ENCODE results near the gene SLC6A11. TPM values are rescaled to one million over a fixed set of nuclear protein-coding genes. Genes with fewer than 3 reads are reported as not detected.

SLC6A11 gene
- polyA plus RNA-seq, 4 donors: 0.04 TPM; not detected in 3

DNA sequence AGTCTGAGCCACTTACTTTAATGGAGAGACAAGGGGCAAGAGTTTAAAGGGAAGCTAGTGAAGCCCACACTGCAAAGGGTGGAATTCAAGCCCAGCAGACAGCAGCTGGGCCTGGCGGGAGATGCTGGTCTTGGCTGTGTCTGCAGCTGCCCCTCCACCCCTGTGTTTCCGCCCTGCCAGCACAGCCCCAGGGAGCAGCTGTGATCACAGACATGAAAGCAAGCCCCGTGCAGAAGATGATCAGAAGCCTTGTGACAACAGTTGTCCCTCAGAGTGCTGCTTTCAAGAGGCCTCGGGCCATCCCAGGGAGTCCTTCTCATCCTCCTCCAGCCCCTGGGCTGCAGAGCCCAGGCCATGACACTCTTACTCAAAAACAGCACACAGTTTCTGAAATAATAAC lies 152.4 kb downstream of the SLC6A11 start:
- FAIRE-seq (no peak), DNase-seq (no peak)
- WGBS, 3 donors: 40 to 68% (median 53%) methylated on average over 4 of the region's 4 CpGs
- no peaks in the 10 kb centered on the region for H3K9me3 ChIP-seq (ENCODE audit: control insufficient read depth in 2 of 2, insufficient read depth in 1 of 2, low read depth in 1 of 2, low read length in 1 of 2)
- no peak overlapping the region for H3K4me3 ChIP-seq (ENCODE audit: low read depth in 1 of 3, low read length in 3 of 3)
- no peak overlapping the region for H3K27ac ChIP-seq (ENCODE audit: low read depth in 1 of 3, low read length in 2 of 3)
- H3K4me1 ChIP-seq (ENCODE audit: control insufficient read depth in 3 of 3, insufficient read depth in 2 of 3, low read depth in 1 of 3, low read length in 2 of 3): no peaks in the 10 kb centered on the region
- peaks cover 0 to 8% (median 5%) of the 10 kb centered on the region in 3 donors for H3K27me3 ChIP-seq (ENCODE audit: control insufficient read depth in 3 of 3, insufficient read depth in 3 of 3, low read length in 3 of 3)
- no peaks in the 10 kb centered on the region for H3K36me3 ChIP-seq (ENCODE audit: control insufficient read depth in 3 of 3, insufficient read depth in 2 of 3, low read depth in 1 of 3, low read length in 3 of 3)

DNA sequence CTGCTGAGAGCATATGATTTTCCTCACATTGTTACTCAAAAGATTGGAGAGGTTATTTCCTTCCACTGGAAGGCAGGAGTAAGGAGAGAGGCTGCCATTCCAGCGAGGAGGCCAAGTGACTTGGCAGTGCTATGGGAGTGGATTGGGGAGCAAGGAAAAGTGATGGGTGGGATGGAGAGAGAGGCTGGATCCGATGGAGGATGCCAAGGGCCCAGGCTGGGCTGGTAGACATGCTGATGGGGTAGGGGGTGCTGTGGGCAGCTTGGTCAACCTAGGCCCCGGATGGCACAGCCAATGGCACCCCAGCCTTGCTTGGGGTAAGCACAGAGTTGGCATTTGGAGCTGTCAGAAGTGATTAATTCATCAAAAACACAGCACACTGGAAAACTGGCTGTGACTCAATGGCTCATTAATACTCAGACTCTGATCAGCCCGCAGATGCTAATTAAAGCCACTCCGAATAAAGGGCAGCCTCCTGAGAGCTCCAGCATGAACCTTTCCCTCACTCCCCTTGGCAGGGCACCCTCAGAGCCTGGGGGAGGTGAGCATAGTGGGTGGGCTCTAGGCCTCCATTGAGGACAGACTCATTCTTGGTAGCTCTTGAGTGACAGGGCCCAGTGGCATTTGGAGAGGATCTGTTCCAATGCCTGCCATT lies 154.4 kb downstream of the SLC6A11 start:
- H3K27ac ChIP-seq (ENCODE audit: low read depth in 1 of 3, low read length in 2 of 3): no peak overlapping the region
- peaks cover 0 to 10% (median 5%) of the 10 kb centered on the region in 3 donors for H3K27me3 ChIP-seq (ENCODE audit: control insufficient read depth in 3 of 3, insufficient read depth in 3 of 3, low read length in 3 of 3)
- DNase-seq (no peak), FAIRE-seq (no peak)
- H3K9me3 ChIP-seq (ENCODE audit: control insufficient read depth in 2 of 2, insufficient read depth in 1 of 2, low read depth in 1 of 2, low read length in 1 of 2): no peaks in the 10 kb centered on the region
- WGBS, 3 donors: 70 to 81% (median 77%) methylated on average over 5 of the region's 5 CpGs
- no peaks in the 10 kb centered on the region for H3K36me3 ChIP-seq (ENCODE audit: control insufficient read depth in 3 of 3, insufficient read depth in 2 of 3, low read depth in 1 of 3, low read length in 3 of 3)
- H3K4me1 ChIP-seq (ENCODE audit: control insufficient read depth in 3 of 3, insufficient read depth in 2 of 3, low read depth in 1 of 3, low read length in 2 of 3): no peaks in the 10 kb centered on the region
- H3K4me3 ChIP-seq (ENCODE audit: low read depth in 1 of 3, low read length in 3 of 3): no peak overlapping the region

DNA sequence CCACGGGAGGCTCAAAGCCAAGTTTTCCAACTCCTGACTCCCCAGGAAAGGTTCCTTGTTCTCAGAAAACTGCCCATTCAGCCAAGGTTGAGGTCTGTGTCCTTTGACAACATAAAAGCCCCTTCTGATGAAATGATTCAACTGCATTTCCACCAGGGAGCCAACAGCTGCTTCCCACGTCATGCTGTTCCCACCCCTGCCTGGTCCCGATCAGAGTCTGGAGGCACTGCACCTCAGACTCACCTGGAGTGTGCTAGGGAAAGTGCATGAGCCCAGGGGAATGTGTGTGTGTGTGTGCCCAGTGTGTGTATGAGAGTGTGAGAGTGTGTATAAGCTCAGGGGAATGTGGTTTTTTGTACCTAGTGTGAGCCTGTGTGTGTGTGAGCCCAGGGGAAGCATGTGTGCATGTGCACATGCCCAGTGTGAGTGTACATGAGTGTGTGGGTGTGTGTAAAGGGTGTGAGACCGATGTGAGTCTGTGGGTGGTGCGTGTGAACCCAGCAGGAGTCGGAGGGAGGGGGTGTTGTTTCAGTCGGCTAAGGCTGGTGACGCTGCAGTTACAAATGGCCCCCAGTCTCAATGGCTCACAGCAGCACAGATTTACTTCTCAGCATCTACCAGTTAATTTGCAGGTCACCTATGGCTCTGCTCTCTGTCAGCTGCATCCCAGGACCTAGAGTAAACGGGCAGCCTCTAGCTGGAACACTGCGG lies 156.2 kb downstream of the SLC6A11 start:
- 33 to 40% (median 36%) methylated on average over 10 of the region's 10 CpGs for WGBS, 3 donors
- no peak for DNase-seq
- H3K36me3 ChIP-seq (ENCODE audit: control insufficient read depth in 3 of 3, insufficient read depth in 2 of 3, low read depth in 1 of 3, low read length in 3 of 3): no peaks in the 10 kb centered on the region
- FAIRE-seq: no peak
- no peak overlapping the region for H3K4me3 ChIP-seq (ENCODE audit: low read depth in 1 of 3, low read length in 3 of 3)
- H3K27ac ChIP-seq (ENCODE audit: low read depth in 1 of 3, low read length in 2 of 3): no peak overlapping the region
- peaks cover 0 to 10% (median 5%) of the 10 kb centered on the region in 3 donors for H3K27me3 ChIP-seq (ENCODE audit: control insufficient read depth in 3 of 3, insufficient read depth in 3 of 3, low read length in 3 of 3)
- H3K9me3 ChIP-seq (ENCODE audit: control insufficient read depth in 2 of 2, insufficient read depth in 1 of 2, low read depth in 1 of 2, low read length in 1 of 2): no peaks in the 10 kb centered on the region
- H3K4me1 ChIP-seq (ENCODE audit: control insufficient read depth in 3 of 3, insufficient read depth in 2 of 3, low read depth in 1 of 3, low read length in 2 of 3): no peaks in the 10 kb centered on the region

DNA sequence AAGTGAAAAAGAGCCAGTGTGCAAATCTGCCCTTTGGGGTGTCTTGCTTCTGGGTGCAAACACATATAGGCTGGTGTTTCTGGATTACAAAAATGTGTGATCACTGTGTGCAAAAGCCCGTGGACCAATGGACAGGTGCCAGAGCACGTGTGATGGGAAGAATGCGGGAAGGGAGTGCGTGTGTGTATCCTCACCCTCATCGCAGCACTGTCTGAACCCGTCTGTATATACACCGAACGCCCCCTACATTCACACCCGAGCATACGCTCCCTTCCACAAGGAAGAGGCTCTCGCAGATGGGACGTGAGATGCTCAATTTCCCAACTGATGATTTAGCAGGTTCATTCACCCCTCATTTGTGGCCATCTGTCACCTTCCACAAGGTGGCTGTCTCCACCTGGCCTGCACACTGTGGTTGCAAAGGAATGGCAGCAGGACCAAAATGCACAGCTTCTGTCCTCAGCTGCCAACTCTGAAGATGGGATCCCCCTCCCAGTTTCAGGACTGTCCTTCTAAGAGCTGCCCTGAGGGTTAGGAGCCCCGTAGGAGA lies 157.1 kb downstream of the SLC6A11 start:
- Histone ChIP-seq H3K27me3 (ENCODE audit: control insufficient read depth in 3 of 3, insufficient read depth in 3 of 3, low read length in 3 of 3) (peaks cover 0 to 10% (median 5%) of the 10 kb centered on the region in 3 donors), H3K36me3 (ENCODE audit: control insufficient read depth in 3 of 3, insufficient read depth in 2 of 3, low read depth in 1 of 3, low read length in 3 of 3) (no peaks in the 10 kb centered on the region), H3K27ac (ENCODE audit: low read depth in 1 of 3, low read length in 2 of 3) (no peak overlapping the region), H3K4me3 (ENCODE audit: low read depth in 1 of 3, low read length in 3 of 3) (no peak overlapping the region), H3K9me3 (ENCODE audit: control insufficient read depth in 2 of 2, insufficient read depth in 1 of 2, low read depth in 1 of 2, low read length in 1 of 2) (no peaks in the 10 kb centered on the region), H3K4me1 (ENCODE audit: control insufficient read depth in 3 of 3, insufficient read depth in 2 of 3, low read depth in 1 of 3, low read length in 2 of 3) (no peaks in the 10 kb centered on the region)
- WGBS, 3 donors: 75 to 78% (median 76%) methylated on average over 13 of the region's 13 CpGs
- no peak for FAIRE-seq
- no peak for DNase-seq

DNA sequence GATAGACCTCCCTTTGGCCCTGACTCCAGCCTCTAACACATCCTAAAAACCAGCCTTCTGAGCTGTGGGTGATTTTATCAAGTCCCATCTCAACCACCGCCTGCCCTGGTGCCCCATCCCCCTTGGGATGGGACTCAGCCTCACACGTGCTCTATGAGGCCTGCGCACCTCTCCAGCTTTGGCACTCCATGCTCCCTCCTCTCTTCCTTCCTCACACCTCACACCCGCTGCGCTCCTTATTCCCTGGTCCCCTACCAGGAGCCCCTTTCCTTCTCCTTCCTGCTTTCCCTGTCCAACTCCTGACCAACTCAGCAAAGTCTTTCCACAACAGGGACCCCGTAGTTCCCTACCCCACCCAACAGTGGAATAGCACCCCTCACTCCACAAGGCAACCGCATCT lies 158.1 kb downstream of the SLC6A11 start:
- Histone ChIP-seq H3K27me3 (ENCODE audit: control insufficient read depth in 3 of 3, insufficient read depth in 3 of 3, low read length in 3 of 3) (peaks cover 0 to 10% (median 5%) of the 10 kb centered on the region in 3 donors), H3K4me3 (ENCODE audit: low read depth in 1 of 3, low read length in 3 of 3) (no peak overlapping the region), H3K4me1 (ENCODE audit: control insufficient read depth in 3 of 3, insufficient read depth in 2 of 3, low read depth in 1 of 3, low read length in 2 of 3) (no peaks in the 10 kb centered on the region), H3K27ac (ENCODE audit: low read depth in 1 of 3, low read length in 2 of 3) (no peak overlapping the region), H3K36me3 (ENCODE audit: control insufficient read depth in 3 of 3, insufficient read depth in 2 of 3, low read depth in 1 of 3, low read length in 3 of 3) (no peaks in the 10 kb centered on the region), H3K9me3 (ENCODE audit: control insufficient read depth in 2 of 2, insufficient read depth in 1 of 2, low read depth in 1 of 2, low read length in 1 of 2) (no peaks in the 10 kb centered on the region)
- FAIRE-seq (no peak), DNase-seq (no peak)
- 74 to 82% (median 82%) methylated on average over 7 of the region's 7 CpGs for WGBS, 3 donors

DNA sequence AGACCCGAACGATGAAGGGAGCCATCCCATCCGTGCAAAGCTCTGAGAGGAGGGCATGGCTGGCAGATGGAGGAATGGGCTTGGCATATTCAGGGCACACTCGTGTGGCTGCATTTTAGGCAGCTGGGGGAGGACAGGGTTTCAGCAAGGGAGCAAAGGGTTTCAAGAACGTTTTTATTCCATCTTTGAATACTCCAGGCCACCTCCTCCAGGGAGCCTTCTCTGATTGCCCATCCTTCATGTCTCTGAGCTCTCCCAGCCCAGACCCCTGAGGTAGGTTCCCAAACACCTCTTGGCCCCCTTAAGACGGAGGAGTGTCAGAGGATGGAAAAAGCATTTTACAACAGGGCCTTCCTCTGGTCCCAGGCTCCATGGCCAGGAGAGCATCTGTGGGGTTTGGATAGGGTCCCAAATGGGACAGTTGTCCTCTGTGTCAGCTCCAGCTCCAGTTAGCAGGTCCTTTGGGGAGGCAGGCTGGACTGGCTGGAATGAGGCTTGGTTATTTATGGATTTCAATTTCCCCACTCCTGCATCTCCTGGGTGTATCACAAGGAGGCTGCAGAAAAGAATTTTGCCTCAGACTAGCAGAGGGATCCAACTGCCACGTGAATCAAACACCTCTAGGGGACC lies 158.8 kb downstream of the SLC6A11 start:
- H3K9me3 ChIP-seq (ENCODE audit: control insufficient read depth in 2 of 2, insufficient read depth in 1 of 2, low read depth in 1 of 2, low read length in 1 of 2): no peaks in the 10 kb centered on the region
- WGBS, 3 donors: 55 to 72% (median 68%) methylated on average over 7 of the region's 7 CpGs
- no peak for FAIRE-seq

DNA sequence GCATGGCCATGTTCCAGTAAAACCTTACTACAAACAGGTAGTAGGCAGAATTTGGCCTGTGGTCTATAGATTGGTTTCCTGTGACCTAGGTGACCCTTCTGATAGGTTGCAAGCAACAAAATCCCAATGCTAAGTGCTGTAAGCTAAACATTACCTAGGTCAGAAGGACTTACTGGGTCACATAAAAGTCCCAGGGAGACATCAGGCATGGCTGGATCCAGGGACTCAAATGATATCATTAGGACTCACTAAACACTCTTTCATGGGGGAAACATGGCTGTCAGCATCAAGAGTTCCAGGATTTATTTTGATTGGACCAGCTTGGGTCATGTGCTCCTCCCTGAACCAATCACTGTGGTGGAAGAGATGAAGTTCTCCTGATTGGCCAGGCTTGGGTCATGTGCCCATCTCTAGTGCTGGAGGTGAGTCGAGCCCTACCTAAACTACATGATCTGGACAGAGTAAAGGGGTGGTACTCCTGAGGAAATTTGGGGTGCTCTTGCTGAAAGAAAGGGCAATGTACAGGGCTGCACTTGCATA lies 159.7 kb downstream of the SLC6A11 start:
- Histone ChIP-seq H3K27me3 (ENCODE audit: control insufficient read depth in 3 of 3, insufficient read depth in 3 of 3, low read length in 3 of 3) (peaks cover 0 to 10% (median 5%) of the 10 kb centered on the region in 3 donors), H3K27ac (ENCODE audit: low read depth in 1 of 3, low read length in 2 of 3) (no peak overlapping the region), H3K4me1 (ENCODE audit: control insufficient read depth in 3 of 3, insufficient read depth in 2 of 3, low read depth in 1 of 3, low read length in 2 of 3) (no peaks in the 10 kb centered on the region), H3K9me3 (ENCODE audit: control insufficient read depth in 2 of 2, insufficient read depth in 1 of 2, low read depth in 1 of 2, low read length in 1 of 2) (no peaks in the 10 kb centered on the region), H3K4me3 (ENCODE audit: low read depth in 1 of 3, low read length in 3 of 3) (no peak overlapping the region), H3K36me3 (ENCODE audit: control insufficient read depth in 3 of 3, insufficient read depth in 2 of 3, low read depth in 1 of 3, low read length in 3 of 3) (no peaks in the 10 kb centered on the region)
- FAIRE-seq: no peak
- WGBS, 3 donors: 80 to 90% (median 81%) methylated on average over 1 of the region's 1 CpG
- no peak for DNase-seq

More for the DNA sequence above, 158.8 kb downstream of the SLC6A11 start:
- no peak overlapping the region for H3K4me3 ChIP-seq (ENCODE audit: low read depth in 1 of 3, low read length in 3 of 3)
- H3K4me1 ChIP-seq (ENCODE audit: control insufficient read depth in 3 of 3, insufficient read depth in 2 of 3, low read depth in 1 of 3, low read length in 2 of 3): no peaks in the 10 kb centered on the region
- no peak overlapping the region for H3K27ac ChIP-seq (ENCODE audit: low read depth in 1 of 3, low read length in 2 of 3)
- no peaks in the 10 kb centered on the region for H3K36me3 ChIP-seq (ENCODE audit: control insufficient read depth in 3 of 3, insufficient read depth in 2 of 3, low read depth in 1 of 3, low read length in 3 of 3)
- DNase-seq: no peak
- peaks cover 0 to 10% (median 5%) of the 10 kb centered on the region in 3 donors for H3K27me3 ChIP-seq (ENCODE audit: control insufficient read depth in 3 of 3, insufficient read depth in 3 of 3, low read length in 3 of 3)

DNA sequence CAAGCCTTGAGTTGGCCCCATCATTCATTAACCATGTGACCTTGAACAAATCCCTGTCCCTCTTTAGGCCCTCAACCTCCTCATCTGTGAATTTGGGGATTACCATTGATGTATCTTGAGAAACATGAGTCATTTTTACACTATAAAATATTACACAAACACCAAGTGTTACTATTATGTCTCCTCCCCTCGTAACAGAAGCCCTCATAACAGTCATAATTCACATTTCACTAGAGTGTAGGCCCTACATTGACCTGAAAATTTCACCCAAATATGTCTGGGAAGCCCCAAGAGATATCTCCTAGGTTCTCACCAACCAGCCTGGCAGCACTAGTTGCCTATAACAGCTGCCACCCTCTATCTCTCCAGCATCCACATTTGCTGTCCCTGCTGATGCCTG lies 160.7 kb downstream of the SLC6A11 start:
- Histone ChIP-seq H3K27ac (ENCODE audit: low read depth in 1 of 3, low read length in 2 of 3) (no peak overlapping the region), H3K36me3 (ENCODE audit: control insufficient read depth in 3 of 3, insufficient read depth in 2 of 3, low read depth in 1 of 3, low read length in 3 of 3) (no peaks in the 10 kb centered on the region), H3K9me3 (ENCODE audit: control insufficient read depth in 2 of 2, insufficient read depth in 1 of 2, low read depth in 1 of 2, low read length in 1 of 2) (no peaks in the 10 kb centered on the region), H3K27me3 (ENCODE audit: control insufficient read depth in 3 of 3, insufficient read depth in 3 of 3, low read length in 3 of 3) (peaks cover 0 to 10% (median 8%) of the 10 kb centered on the region in 3 donors), H3K4me3 (ENCODE audit: low read depth in 1 of 3, low read length in 3 of 3) (no peak overlapping the region), H3K4me1 (ENCODE audit: control insufficient read depth in 3 of 3, insufficient read depth in 2 of 3, low read depth in 1 of 3, low read length in 2 of 3) (no peaks in the 10 kb centered on the region)
- DNase-seq (no peak), FAIRE-seq (no peak)
- WGBS, 3 donors: 64 to 79% (median 68%) methylated on average over 1 of the region's 1 CpG

All from small intestine (tissue), 7 donors.